DOHH2 (cell line): ENCODE results near the gene PACRG.

Experiments
- H3F3A ChIP-seq: fragments of 200-600 bp; sonication (generic), shearing (Covaris generic); 2 replicates; pipeline ENCODE4 v1.6.0; 2016; ENCODE audit warnings: antibody characterized with exemption, mild to moderate bottlenecking; ENCODE audit not compliant: control insufficient read depth, insufficient read depth
- H3K27ac ChIP-seq: fragments of 200-600 bp; sonication (generic); 2 replicates; pipeline ENCODE4 v1.5.1; 2014; ENCODE audit warnings: low read depth, mild to moderate bottlenecking, low read length, moderate library complexity
- H3K27me3 ChIP-seq: fragments of 200-600 bp; sonication (generic); 2 replicates; pipeline ENCODE4 v1.6.1; 2014; ENCODE audit warnings: mild to moderate bottlenecking, low read length, mixed read lengths; ENCODE audit not compliant: control insufficient read depth
- H3K36me3 ChIP-seq: fragments of 200-600 bp; sonication (generic); 2 replicates; pipeline ENCODE4 v1.6.1; 2014; ENCODE audit warnings: mild to moderate bottlenecking, low read length, moderate library complexity, mixed read lengths; ENCODE audit not compliant: control insufficient read depth
- H3K4me1 ChIP-seq: fragments of 200-600 bp; sonication (generic); 2 replicates; pipeline ENCODE4 v1.6.1; 2014; ENCODE audit warnings: mild to moderate bottlenecking, low read length, mixed read lengths; ENCODE audit not compliant: control insufficient read depth
- H3K4me2 ChIP-seq: fragments of 200-600 bp; sonication (generic); 2 replicates; pipeline ENCODE4 v1.6.0; 2014; ENCODE audit warnings: mild to moderate bottlenecking, low read length, moderate library complexity
- H3K4me3 ChIP-seq: fragments of 200-600 bp; sonication (generic); 2 replicates; pipeline ENCODE4 v1.5.1; 2014; ENCODE audit warnings: mild to moderate bottlenecking, low read length, mixed read lengths
- H3K79me2 ChIP-seq: fragments of 200-600 bp; sonication (generic); 2 replicates; pipeline ENCODE4 v1.6.1; 2014; ENCODE audit warnings: mild to moderate bottlenecking, low read length, mixed read lengths; ENCODE audit not compliant: control insufficient read depth
- H3K9me2 ChIP-seq: fragments of 200-600 bp; sonication (generic); replicated peaks from 2 replicates; pipeline ENCODE4 v1.6.1; 2014; ENCODE audit warnings: mild to moderate bottlenecking, low read length, mixed read lengths; ENCODE audit not compliant: control insufficient read depth
- H3K9me3 ChIP-seq: fragments of 200-600 bp; sonication (generic); 2 replicates; pipeline ENCODE4 v1.6.1; 2014; ENCODE audit warnings: antibody characterized with exemption, low read length, mixed read lengths; ENCODE audit not compliant: control insufficient read depth, insufficient read depth
- H4K20me1 ChIP-seq: fragments of 200-600 bp; sonication (generic); 2 replicates; pipeline ENCODE4 v1.6.0; 2014; ENCODE audit warnings: low read depth, mild to moderate bottlenecking, antibody characterized with exemption, low read length, moderate library complexity; ENCODE audit not compliant: control insufficient read depth, insufficient read depth
- EZH2phosphoT487 ChIP-seq: fragments of 200-600 bp; sonication (generic); IDR thresholded peaks from 2 replicates; pipeline ENCODE4 v1.6.1; 2017; ENCODE audit warnings: borderline replicate concordance, mild to moderate bottlenecking, antibody characterized with exemption, low read length, moderate library complexity, mixed read lengths
- TF ChIP-seq, protein P1 (sequence below): fragments of 200-600 bp; sonication (generic); IDR thresholded peaks from one replicate; pipeline ENCODE4 v1.5.1; 2014; ENCODE audit warnings: antibody characterized with exemption, mild to moderate bottlenecking, low read depth, low read length; ENCODE audit not compliant: poor library complexity, severe bottlenecking

Gene PACRG

DNA sequence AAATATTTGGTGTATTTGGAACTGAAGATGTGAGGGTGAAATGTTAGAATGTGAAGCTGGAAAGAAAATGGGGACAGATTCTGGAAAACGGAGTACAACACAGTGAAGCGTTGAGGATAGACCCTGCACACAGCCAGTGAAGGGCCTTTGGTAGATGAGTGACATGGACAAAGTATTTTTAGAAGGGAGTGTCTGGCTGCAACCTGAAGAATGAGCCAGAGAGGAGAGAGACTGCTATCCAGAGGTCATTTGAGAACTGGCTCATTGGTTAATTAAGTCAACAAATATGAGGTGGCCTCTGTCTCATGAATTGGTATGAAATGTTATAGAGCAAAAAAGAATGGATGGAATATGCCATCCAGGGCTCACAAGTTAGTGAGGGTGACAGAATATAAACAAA lies 310.5 kb downstream of the PACRG start:
- Histone ChIP-seq H3K27ac (no peak overlapping the region), H3K27me3 (no peaks in the 10 kb centered on the region), H3K4me2 (no peak overlapping the region), H3K79me2 (no peaks in the 10 kb centered on the region), H3K36me3 (no peaks in the 10 kb centered on the region), H3K4me1 (no peaks in the 10 kb centered on the region), H3K9me3 (no peaks in the 10 kb centered on the region), H4K20me1 (no peaks in the 10 kb centered on the region), H3F3A (no peaks in the 10 kb centered on the region), H3K4me3 (no peak overlapping the region), H3K9me2 (no peaks in the 10 kb centered on the region)
- no peak for TF ChIP-seq EZH2phosphoT487
- TF ChIP-seq, protein P1, sequence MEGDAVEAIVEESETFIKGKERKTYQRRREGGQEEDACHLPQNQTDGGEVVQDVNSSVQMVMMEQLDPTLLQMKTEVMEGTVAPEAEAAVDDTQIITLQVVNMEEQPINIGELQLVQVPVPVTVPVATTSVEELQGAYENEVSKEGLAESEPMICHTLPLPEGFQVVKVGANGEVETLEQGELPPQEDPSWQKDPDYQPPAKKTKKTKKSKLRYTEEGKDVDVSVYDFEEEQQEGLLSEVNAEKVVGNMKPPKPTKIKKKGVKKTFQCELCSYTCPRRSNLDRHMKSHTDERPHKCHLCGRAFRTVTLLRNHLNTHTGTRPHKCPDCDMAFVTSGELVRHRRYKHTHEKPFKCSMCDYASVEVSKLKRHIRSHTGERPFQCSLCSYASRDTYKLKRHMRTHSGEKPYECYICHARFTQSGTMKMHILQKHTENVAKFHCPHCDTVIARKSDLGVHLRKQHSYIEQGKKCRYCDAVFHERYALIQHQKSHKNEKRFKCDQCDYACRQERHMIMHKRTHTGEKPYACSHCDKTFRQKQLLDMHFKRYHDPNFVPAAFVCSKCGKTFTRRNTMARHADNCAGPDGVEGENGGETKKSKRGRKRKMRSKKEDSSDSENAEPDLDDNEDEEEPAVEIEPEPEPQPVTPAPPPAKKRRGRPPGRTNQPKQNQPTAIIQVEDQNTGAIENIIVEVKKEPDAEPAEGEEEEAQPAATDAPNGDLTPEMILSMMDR: no peak

DNA sequence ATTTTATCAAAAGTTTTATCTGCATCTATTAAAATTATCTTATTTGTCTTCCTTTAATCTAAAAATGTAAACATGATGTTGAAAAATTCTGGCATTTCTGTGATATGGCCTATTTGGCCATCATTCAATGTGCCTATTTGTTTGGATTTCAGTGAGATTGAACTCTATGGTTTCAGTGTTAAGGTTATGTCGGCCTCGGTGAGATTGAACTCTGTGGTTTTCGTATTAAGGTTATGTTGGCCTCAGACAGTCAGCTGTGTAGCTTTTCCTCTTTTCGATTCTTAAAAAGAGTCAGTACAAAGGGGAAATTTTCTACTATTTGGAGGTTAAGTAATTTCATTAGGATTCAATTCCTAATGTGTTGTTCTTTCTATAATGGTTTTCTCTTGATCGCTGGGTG lies 320.6 kb downstream of the PACRG start:
- TF ChIP-seq EZH2phosphoT487: no peak
- TF ChIP-seq, protein P1: no peak
- no peaks in the 10 kb centered on the region for H3K9me3 ChIP-seq
- H4K20me1 ChIP-seq: no peaks in the 10 kb centered on the region
- H3K9me2 ChIP-seq: no peaks in the 10 kb centered on the region; the same call in 1 of the 2 replicates
- H3K4me3 ChIP-seq: no peak overlapping the region
- no peak overlapping the region for H3K4me2 ChIP-seq
- no peaks in the 10 kb centered on the region for H3K27me3 ChIP-seq
- H3K4me1 ChIP-seq: no peaks in the 10 kb centered on the region
- H3K79me2 ChIP-seq: no peaks in the 10 kb centered on the region
- no peaks in the 10 kb centered on the region for H3K36me3 ChIP-seq
- no peak overlapping the region for H3K27ac ChIP-seq
- H3F3A ChIP-seq: no peaks in the 10 kb centered on the region

DNA sequence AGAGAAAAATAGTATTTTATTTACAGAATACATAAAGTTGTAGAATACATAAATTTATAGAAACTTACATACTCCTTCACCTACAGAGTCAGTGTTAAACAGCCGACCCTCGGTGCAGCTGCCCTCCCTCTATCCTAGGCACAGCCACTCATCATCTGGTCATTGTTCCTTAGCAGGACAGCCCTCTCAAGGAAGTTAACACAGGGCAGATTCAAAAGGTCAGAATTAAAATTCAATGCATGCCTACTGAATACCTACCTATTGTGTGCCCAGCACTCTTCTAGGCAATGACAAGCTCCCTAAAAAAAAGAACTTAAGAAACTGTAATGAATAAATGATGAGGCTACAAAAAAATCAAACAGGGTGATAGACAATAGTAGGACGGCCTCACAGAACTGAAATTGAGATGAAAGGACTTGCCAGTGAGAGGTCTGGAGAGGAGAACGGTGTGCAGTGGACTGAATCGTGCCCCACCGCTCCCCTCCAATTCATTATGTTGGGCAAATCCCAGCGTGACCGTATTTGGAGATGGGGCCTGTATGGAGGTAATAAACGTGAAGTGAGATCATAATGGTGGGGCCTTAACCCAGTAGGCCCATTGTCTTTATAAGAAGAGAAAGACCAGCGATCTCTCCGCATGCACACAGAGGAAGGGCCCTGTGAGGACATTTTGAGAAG lies 326.0 kb downstream of the PACRG start:
- Histone ChIP-seq H3K27me3 (no peaks in the 10 kb centered on the region), H3K36me3 (no peaks in the 10 kb centered on the region), H3K27ac (no peak overlapping the region), H3K4me3 (no peak overlapping the region), H3K79me2 (no peaks in the 10 kb centered on the region), H3K9me2 (no peaks in the 10 kb centered on the region), H3K4me1 (no peaks in the 10 kb centered on the region), H3K4me2 (no peak overlapping the region), H3K9me3 (no peaks in the 10 kb centered on the region), H4K20me1 (no peaks in the 10 kb centered on the region), H3F3A (no peaks in the 10 kb centered on the region)
- TF ChIP-seq EZH2phosphoT487: no peak
- TF ChIP-seq, protein P1: no peak
